HG03342 (cell line): ENCODE measurements around the gene LAT.

Experiments used
- ATAC-seq: cut with Tn5 transposase; IDR thresholded peaks from one replicate; pipeline ENCODE4 v1.9.1; 2021; ENCODE audit warnings: mild to moderate bottlenecking, moderate library complexity; ENCODE audit not compliant: unreplicated experiment

The LAT gene

DNA sequence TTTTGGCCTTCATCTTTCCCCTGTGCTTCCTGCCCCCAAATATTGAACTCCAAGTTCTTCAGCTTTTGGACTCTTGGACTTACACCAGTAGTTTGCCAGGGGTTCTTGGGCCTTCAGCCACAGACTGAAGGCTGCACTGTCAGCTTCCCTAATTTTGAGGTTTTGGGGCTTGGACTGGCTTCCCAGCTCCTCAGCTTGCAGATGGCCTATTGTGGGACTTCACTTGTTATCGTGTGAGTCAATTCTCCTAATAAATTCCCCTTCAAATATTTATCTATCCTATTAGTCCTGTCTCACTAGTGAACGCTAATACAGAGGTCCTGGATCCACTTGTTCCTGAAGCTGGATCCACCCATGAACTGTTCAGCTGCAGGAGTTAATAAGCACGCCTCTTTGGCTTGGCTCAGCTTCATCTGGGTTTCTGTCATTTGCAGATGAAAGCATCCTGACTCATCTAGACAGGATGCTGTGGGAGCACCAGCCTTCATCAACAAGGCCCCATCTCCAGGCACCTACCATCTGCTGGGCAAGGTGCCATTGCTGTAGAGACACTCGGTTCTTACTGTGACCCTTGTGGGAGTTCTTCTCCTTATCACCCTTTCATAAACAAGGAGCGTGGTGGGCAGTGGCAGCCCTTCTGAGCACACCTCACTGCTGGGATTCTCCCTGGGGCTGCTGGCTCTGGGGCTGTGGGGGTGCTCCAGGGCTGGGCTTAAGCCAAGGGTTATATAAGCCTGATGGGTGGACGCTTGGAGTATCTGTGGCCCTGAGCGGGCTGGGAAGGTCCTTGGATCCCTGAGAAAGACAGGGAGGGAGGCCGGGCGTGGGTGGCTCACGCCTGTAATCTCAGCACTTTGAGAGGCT lies 23.1 kb downstream of the LAT start:
- ATAC-seq, result no peak

DNA sequence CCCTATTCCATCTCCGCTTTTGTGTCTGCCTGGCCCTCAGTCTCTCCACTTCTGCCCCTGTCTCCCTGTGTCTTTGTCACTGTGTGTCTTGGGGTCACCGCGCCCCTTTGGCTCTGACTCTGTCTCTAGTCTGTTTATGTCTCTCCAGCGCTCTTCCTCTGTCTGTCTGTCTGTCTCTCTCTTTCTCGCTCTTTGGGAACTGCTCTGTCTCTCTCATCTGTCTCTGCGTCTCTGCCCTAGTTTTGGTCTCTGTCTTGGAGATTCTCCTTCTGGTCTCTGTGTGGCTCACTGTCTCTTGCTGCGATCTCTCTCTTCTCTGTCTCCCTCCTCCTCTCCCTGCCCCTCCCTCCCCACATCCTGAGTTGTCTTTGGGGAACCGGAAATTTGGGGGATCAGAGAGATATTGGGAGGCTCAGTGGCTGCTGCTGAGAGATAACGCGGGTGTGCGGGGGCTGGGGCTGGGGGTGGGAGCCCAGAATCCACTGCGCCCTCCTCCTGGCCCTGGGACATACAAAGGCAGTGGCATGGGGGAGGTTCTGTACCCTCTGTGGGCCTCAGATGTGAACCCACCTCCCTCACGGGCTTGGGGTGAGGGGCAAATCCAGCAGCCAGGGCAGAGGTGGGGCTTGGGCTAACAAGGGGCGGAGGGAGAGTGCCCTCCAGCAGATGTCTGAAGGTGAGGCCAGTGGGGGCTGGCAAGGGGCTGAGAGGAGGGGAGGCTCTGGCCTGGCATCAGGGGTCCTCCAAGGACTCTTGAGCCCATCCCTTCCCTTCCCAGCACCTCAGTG lies 24.4 kb downstream of the LAT start:
- no peak for ATAC-seq

DNA sequence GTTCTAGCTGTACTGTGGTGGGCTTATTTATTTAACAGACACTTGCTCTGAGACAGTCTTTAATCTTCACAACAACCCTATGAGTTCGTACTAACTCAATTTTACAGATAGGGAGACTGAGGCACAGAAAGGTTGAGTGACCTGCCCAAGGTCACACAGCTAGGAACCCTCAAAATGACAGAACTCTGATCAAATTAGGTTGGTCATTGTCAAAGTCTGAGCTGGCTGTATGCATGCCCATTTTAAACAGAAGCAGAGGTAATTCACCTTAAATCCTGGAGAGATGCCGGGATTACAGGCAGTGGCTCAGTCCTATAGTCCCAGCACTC lies 24.9 kb downstream of the LAT start:
- no peak for ATAC-seq

DNA sequence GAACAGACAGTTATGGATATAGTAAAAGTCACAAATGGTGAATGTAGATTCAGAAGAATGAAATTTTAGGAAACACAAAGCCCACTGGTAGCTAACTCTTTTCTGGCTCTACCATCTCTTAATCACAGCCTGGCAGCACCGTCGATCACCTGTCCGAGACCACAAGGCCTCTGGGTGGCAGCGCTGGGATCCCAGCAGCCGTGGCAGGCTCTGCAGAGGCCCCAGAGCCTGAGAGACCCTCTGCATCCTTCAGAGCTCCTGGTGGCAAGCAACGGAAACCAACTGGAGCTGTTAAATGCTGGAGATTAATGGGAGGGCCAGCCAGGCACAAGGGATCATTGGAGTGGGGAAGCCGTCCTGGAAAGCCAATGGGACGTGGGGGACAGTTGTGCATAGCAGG lies 26.3 kb downstream of the LAT start:
- no peak for ATAC-seq

DNA sequence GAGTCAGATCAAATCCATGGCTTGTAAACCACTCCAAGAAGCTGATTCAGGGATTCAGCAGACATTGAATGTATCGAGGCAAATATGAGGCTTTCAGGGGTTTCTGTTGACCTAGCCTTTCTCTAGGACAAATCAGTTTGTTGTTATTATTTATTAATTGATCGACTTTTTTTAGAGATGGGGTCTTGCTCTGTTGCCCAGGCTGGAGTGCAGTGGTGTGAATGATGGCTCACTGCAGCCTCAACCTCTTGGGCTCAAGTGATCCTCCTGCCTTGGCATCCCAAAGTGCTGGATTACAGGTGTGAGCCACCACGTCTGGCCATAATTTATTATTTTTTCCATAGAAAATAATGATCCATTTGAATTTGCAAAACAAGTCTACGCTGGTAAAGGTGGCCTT lies 27.0 kb downstream of the LAT start:
- ATAC-seq, result no peak

DNA sequence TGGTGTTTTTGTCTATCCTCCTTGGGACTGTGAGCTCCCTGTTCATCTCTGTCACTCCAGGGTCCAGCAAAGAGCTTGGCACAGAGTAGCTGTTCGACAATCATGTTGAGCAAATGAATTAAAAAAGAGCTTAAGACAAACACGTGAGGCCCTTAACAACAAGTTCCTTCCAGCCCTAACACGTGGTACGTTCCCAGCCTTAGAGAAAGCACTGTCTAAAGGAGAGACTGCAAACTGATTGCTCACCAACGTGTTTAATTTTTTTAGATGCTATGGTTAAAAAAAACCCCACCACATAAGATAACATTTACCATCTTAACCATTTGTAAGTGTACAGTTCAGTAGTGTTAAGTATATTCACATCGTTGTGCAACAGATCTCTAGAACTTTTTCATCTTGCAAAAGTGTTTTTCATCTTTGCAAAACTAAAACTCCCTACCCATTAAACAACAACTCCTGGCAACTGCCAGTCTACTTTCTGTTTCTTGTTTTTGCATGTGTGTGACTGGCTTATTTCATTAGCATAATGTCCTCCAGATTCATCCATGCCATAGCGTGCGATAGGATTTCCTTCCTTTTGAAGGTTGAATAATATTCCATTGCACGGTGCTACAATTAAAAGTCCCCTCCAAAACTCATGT lies 28.2 kb downstream of the LAT start:
- ATAC-seq, result no peak

DNA sequence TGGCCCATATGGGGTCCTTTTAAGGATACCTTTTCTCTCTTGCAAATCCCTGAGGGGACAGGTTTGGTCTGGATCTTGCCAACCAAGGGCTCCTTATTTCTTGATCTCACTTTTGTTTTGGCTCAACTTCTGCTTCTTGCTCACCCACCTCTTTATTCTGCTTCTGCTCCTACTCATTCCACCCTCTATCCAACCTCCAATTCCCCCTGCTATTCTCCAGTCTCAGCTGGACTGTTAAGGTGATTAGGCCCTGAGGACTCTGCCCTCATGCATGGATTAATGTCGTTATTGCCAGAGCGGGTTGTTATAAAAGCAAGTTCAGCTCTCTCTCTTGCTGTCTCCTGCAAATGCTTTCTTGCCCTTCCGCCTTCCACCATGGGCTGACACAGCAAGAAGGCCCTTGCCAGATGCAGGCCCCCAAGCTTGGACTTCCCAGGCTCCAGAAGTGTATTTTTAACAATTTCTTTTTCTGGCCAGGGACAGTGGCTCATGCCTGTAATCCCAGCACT lies 29.8 kb downstream of the LAT start:
- ATAC-seq, result no peak

DNA sequence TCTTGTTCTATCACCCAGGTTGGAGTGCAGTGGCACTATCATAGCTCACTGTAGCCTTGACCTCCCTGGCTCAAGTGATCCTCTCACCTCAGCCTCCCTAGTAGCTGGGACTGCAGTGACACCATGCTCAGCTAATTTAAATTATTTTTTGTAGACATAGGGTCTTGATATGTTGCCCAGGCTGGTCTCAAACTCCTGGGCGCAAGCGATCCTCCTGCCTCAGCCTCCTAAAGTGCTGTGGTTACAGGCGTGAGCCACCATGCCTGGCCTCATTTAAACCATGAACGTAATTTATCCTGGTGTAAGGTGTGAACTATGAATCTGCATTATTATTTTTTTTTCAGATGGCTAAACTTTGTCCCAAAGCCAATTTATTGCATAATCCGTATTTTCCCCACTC lies 37.3 kb downstream of the LAT start:
- ATAC-seq, result no peak

DNA sequence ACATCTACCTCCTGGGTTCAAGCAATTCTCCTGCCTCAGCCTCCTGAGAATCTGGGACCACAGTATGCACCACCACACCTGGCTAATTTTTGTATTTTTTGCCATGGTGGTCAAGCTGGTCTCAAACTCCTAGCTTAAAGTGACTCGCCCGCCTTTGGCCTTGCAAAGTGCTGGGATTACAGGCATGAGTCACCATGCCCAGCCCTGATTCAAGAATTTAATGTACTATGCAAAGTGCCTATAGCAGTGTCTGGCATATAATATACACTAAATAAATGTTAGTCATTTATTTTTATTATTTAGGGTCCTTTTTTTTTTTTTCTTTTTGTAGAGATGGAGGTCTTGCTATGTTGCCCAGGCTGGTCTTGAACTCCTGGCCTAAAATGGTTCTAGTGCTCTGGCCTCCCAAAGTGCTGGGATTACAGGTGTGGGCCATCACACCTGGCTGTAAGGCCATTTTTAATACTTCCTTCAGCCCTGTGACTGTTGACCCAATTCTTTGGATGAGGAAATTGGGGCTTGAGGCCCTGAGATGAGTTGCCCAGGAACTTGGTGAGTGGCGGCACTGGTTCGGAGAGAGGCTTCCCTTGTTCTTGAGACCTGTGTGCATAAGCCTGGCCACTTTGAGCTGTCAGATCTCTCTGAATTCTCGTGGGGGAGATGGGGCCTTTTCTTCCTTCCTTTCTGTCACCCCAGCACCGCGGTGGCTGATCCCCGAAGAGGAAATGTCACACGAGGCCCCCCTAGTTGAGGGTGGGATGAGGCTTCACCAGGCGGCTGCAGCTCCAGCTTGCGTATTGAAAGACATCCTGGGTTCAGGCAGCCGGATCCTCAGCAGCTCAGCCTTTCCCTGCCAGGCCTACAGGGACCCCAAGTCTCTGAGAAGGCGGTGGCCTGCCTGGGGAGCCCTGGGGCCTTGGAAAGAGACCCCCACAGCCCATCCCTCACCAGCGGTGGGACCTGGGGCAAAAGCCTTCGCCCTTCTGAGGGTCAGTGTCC lies 38.7 kb downstream of the LAT start:
- ATAC-seq, result no peak

DNA sequence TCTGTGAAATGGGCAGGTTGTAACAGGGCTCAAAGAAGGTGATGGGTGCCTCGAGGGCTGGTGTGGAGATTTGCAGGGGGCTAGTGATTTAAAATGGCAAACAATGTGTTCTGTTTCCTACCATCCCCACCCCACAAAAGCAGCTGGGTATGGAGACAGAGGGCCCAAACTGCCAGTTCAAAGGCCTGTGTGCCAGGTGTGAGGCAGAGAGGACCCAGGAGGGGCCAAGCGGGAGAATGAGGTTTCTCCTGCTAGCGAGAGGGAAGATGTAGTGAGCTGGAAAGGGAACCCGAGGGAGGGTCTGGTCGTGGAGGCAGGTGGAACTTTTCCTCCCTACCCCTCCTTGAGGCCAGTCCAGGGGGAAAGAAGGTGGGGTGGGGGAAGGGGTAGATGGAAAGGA lies 39.4 kb downstream of the LAT start:
- ATAC-seq, result no peak

DNA sequence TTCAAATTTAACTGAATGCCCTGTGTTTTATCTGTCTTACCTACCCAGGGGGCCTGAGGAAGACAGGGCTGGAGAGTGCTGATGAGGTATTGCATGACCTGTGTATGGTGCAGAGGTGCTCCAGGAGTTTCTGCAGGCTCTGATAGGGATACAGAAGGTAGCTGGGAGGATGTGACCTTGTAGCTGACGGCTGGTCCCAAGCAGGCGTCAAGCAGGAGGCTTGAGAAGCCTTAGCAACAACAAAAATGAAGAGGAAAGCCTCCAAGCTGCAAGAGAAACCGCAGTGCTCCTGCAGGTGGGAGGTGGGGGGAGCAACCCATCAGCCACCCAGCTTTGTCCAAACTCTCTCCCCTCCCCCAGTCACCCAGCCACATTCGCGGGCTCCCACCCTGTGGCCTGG lies 40.4 kb downstream of the LAT start:
- no peak for ATAC-seq

DNA sequence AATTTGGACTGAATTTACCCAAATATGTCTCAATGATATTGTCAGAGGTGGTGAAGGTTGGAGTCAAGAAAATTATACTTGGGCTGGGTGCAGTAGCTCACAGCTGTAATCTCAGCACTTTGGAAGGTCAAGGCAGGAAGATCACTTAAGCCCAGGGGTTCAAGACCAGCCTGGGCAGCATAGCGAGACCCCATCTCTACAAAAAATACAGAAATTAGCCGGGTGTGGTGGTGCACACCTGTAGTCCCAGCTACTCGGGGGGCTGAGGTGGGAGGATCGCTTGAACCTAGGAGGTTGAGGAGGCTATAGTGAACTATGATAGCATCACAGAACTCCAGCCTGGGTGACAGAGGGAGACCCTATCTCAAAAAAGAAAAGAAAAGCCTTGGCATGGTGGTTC lies 40.9 kb downstream of the LAT start:
- ATAC-seq, result no peak

DNA sequence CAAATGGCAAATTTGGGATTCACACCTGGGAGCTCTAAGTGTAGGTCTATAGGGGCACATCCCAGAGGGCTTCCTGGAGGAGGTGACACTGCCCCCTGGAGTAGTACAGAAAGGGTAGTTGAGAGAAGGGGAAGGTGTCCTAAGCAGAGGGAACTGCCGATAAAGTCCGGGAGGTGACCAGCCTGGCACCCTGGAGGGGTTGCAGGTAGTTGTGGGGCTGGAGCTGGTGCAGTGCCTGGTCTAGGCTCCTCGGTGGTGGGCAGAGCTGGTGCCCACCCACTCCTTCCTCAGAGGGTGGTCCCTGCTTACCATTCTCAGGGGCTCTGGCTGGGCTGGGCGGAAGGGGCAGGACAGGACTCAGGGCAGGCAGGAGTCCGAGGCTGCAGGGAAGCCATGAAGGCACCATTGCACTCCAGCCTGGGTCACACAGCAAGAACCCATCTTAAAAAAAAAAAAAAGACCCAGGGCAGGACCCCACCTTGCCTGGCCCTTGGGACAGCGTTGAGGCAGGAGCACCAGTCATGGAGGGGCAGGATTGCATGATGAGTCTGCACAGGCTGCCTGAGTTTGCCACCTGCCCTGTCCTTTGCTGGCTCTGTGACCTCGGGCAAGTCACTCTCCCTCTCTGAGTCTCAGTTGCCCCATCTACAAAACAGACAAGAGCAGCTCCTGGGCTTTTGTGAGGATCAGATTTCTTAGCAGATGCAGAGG lies 43.8 kb downstream of the LAT start:
- ATAC-seq, result no peak

DNA sequence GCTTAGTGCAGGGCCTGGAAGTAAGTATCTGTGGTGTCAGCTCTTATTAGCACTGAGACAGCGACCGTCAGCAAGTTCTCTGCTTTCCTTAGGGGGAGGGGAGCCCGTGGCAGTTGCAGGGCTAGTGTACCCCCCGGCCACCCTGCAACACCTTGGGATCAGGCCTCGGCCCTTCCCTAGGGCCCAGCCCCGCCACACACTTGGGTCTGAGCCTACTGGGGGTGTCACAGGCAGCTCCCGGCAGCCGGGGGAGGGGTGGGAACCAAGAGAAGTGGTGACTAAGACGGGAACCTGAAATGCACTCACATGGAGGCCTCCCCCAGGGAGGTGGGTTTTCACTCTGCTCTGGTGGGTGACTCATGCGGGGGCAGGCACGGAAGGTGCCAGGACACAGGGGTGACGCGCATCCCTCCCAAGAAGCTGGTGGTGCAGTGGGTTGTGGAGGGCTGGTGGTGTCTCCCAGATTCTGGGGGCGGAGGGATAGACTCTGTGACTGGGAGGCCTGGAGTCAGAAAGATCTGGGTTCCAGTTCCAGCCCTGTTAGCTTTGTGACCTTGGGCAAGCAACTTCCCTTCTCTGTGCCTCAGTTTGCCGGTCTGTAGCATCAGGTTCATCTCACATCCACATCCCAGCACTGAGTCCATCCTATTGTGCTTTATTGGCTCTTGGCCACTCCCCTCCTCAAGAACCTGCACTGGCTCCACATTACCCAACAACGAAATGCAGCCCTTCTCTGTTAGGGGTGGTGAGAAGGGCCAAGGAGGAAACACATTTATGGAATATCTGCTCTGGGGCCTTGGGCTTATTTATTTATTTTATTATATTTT lies 44.5 kb downstream of the LAT start:
- ATAC-seq, result no peak

DNA sequence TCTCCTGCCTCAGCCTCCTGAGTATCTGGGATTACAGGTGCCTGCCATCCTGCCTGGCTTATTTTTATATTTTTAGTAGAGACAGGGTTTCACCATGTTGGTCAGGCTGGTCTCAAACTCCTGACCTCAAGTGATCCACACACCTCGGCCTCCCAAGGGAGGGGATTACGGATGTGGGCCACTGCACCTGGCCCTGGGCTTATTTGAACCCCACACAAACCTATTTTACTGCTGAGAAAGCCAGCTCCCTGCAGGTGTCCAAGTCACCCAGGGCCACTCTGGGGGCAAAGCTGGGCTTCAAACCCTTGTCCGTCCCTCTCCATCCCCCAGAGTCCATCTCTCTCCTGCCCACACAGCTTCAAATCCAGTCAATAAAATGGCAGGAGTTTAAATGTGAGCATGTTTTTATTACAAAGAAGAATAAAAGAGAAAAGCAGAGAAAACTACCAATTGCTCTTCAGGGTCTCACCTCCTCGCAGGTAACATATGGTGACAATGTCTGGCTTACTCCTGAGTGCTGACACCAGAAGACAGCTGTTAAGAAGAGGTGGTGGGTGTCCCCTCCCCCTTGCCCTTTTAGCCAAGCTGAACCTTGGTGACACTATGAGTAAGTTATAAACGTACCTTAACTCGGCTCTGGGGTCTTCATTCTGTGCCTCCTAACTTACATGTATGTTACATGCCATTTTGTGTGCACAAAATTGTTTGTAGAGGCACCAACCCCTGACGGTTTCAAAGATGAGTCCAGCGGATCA lies 45.4 kb downstream of the LAT start:
- no peak for ATAC-seq
